ENCODE data around the gene ADRA1B.

DNA sequence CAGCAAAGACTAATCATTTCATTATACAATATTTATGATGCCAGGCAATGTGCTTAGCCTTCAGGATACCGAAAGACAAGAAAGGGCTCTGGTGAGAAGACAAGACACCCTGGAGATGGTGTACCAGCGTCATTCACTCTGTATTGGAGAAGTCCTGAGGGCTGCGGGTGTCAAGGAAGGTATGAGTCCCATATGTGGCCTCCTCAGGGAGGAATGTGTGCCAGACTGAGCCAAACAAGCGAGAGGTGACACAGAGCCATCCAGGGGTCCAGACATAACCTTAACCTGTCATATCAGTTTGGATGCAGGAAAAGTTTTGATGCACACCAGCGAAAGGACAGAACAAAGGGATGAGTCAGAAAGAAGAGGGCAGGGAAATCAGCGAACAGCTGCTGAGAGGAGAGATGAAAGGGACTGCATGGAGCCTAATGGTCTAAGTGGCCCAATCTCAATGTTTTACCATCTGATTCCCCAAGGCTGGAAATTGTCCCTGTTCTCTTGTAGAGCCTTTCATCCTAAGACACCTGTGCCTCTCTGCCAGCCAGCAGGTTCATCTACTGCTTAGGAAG is 38.9 kb downstream of the ADRA1B start:
- TF ChIP-seq, protein P1, sequence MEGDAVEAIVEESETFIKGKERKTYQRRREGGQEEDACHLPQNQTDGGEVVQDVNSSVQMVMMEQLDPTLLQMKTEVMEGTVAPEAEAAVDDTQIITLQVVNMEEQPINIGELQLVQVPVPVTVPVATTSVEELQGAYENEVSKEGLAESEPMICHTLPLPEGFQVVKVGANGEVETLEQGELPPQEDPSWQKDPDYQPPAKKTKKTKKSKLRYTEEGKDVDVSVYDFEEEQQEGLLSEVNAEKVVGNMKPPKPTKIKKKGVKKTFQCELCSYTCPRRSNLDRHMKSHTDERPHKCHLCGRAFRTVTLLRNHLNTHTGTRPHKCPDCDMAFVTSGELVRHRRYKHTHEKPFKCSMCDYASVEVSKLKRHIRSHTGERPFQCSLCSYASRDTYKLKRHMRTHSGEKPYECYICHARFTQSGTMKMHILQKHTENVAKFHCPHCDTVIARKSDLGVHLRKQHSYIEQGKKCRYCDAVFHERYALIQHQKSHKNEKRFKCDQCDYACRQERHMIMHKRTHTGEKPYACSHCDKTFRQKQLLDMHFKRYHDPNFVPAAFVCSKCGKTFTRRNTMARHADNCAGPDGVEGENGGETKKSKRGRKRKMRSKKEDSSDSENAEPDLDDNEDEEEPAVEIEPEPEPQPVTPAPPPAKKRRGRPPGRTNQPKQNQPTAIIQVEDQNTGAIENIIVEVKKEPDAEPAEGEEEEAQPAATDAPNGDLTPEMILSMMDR (IDR thresholded peaks at IDR 0.05) = no peak
- no peak for TF ChIP-seq POLR2A (IDR thresholded peaks at IDR 0.05)

Data from Peyer's patch (tissue), 4 donors.